Endothelial cell of umbilical vein (primary cell): ENCODE results near the gene ZBTB43.

Experiments
- POLR2A ChIP-seq: IDR thresholded peaks from 2 replicates; pipeline ENCODE4 v1.6.1; 2012; ENCODE audit warnings: low read depth, mild to moderate bottlenecking, control low read depth, low read length
- POLR2AphosphoS5 ChIP-seq: IDR thresholded peaks from 2 replicates; pipeline ENCODE4 v1.6.1; 2012; ENCODE audit warnings: low read depth, mild to moderate bottlenecking, control low read depth, low read length, moderate library complexity; ENCODE audit not compliant: insufficient read depth
- TF ChIP-seq, protein P1 (sequence below), 2 donors: IDR thresholded peaks; 1 replicate in 1 of 2; 2 replicates in 1 of 2; pipeline ENCODE4 v1.5.1; 2011; ENCODE audit warnings: low read length in 2 of 2, mild to moderate bottlenecking in 2 of 2, moderate library complexity in 2 of 2, control low read depth in 1 of 2, inconsistent platforms in 1 of 2, low read depth in 1 of 2; ENCODE audit not compliant: insufficient read depth in 1 of 2; ENCODE audit errors: extremely low read depth in 1 of 2

DNA sequence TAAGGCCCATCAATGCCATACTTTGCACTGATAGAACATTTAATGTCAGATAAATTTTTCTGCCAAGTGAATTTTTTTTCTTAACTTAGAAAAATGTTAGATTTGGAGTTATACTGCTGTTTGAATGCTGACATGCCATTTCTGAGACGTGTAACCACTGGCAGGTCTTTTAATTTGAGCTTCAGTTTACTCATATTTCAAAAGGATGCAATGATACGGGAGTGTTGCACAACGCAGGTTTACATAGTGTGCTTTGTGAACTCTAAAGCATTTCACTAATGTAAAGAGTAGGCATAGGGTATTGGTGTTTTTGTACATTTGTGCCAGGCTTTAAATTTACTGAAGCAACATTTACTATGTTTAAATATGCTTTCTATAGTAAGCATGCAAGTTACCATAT is 4.2 kb downstream of the ZBTB43 start:
- no peak for TF ChIP-seq POLR2A
- no peak for TF ChIP-seq POLR2AphosphoS5
- TF ChIP-seq, protein P1, sequence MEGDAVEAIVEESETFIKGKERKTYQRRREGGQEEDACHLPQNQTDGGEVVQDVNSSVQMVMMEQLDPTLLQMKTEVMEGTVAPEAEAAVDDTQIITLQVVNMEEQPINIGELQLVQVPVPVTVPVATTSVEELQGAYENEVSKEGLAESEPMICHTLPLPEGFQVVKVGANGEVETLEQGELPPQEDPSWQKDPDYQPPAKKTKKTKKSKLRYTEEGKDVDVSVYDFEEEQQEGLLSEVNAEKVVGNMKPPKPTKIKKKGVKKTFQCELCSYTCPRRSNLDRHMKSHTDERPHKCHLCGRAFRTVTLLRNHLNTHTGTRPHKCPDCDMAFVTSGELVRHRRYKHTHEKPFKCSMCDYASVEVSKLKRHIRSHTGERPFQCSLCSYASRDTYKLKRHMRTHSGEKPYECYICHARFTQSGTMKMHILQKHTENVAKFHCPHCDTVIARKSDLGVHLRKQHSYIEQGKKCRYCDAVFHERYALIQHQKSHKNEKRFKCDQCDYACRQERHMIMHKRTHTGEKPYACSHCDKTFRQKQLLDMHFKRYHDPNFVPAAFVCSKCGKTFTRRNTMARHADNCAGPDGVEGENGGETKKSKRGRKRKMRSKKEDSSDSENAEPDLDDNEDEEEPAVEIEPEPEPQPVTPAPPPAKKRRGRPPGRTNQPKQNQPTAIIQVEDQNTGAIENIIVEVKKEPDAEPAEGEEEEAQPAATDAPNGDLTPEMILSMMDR (IDR thresholded peaks at IDR 0.05; ENCODE audit: extremely low read depth in 1 of 2, insufficient read depth in 1 of 2, low read depth in 1 of 2, low read length in 2 of 2), result no peak
